Transverse colon (tissue), 3 donors: ENCODE results near the gene OR5K2.

ENCODE experiments used
- EP300 ChIP-seq: sonication (generic); formaldehyde crosslinking; IDR thresholded peaks from one replicate; pipeline ENCODE4 v1.6.1; 2017; ENCODE audit warnings: antibody characterized with exemption, low read depth
- POLR2A ChIP-seq: fragments of 450-650 bp; IDR thresholded peaks from one replicate; pipeline ENCODE4 v1.6.1; 2016; ENCODE audit warnings: antibody characterized with exemption, mild to moderate bottlenecking, moderate library complexity
- TF ChIP-seq, protein P1 (sequence below), 5 experiments: fragments of 200-600 bp in 3 of 5; fragments of 450-650 bp in 2 of 5; sonication (generic) in 3 of 5; IDR thresholded peaks; 1 replicate in 2 of 5; 2 replicates in 3 of 5; pipeline ENCODE4 v1.5.1; 2016 to 2017; ENCODE audit warnings: antibody characterized with exemption in 5 of 5, inconsistent platforms in 3 of 5, mild to moderate bottlenecking in 2 of 5, moderate library complexity in 1 of 5

DNA sequence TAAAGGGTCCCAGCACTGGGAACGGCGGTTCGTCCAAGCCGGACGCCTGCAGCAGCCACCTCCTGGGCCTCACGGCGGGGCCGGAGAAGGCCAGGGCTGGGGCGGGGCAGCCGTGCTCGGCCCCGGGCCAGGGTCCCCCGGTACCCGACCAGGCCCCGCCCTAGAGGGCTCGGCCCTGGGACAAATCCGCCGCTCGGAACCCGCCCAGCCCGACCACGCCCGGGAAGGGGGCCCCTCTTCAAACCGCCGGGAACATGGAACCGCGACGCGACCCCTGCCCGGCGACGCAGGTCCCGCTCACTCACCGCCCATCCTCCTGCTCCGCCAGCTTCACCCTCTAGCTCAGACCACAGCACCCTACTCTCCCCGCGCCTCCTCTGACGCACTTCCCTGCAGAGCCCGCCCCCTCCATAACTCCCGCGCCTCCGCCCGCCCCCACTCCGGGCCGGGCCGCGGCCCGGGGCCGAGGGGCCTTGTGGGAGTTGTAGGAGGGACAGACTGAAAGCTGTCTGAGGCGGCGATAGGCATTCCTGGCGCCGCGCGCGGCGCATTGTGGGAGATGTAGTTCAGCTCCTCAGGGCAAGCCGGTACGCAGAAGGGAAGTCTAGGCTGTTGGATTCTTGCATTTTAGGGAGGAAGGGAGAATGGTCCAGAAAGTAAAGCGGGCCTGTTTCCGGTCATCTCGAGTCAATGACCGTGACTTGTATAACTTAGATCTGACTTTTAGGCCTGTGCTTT, 25.2 kb downstream of the OR5K2 start, which contains the start of gene CLDND1:
- TF ChIP-seq POLR2A = peak; percentile 94
- TF ChIP-seq, protein P1, sequence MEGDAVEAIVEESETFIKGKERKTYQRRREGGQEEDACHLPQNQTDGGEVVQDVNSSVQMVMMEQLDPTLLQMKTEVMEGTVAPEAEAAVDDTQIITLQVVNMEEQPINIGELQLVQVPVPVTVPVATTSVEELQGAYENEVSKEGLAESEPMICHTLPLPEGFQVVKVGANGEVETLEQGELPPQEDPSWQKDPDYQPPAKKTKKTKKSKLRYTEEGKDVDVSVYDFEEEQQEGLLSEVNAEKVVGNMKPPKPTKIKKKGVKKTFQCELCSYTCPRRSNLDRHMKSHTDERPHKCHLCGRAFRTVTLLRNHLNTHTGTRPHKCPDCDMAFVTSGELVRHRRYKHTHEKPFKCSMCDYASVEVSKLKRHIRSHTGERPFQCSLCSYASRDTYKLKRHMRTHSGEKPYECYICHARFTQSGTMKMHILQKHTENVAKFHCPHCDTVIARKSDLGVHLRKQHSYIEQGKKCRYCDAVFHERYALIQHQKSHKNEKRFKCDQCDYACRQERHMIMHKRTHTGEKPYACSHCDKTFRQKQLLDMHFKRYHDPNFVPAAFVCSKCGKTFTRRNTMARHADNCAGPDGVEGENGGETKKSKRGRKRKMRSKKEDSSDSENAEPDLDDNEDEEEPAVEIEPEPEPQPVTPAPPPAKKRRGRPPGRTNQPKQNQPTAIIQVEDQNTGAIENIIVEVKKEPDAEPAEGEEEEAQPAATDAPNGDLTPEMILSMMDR (IDR thresholded peaks at IDR 0.05) = no peak
- TF ChIP-seq EP300 = no peak
